Osteoblast (primary cell): Measurements from ENCODE around the gene AFF1. TPM values are rescaled to one million over a fixed set of nuclear protein-coding genes. Genes with fewer than 3 reads are reported as not detected.
A peak's percentile ranks its signal among the peaks of the same experiment; 100 is the strongest.

Experiments used
- DNase-seq: peaks from one replicate; pipeline ENCODE4 v3.0.0; 2011; ENCODE audit warnings: low spot score, mixed read lengths; ENCODE audit not compliant: insufficient read length; ENCODE audit errors: missing footprints
- H2AFZ ChIP-seq: 2 replicates; pipeline ENCODE4 v1.6.0; 2011; ENCODE audit warnings: mild to moderate bottlenecking, low read length
- H3K27ac ChIP-seq: 2 replicates; pipeline ENCODE4 v1.5.1; 2011; ENCODE audit warnings: mild to moderate bottlenecking, low read depth, low read length, moderate library complexity
- H3K27me3 ChIP-seq: 2 replicates; pipeline ENCODE4 v1.6.0; 2012; ENCODE audit warnings: mild to moderate bottlenecking, control low read depth, inconsistent platforms, low read length, moderate library complexity; ENCODE audit not compliant: insufficient read depth
- H3K36me3 ChIP-seq: 2 replicates; pipeline ENCODE4 v1.5.1; 2011; ENCODE audit warnings: mild to moderate bottlenecking, low read length, control low read depth, moderate library complexity; ENCODE audit not compliant: insufficient read depth
- H3K4me1 ChIP-seq: 2 replicates; pipeline ENCODE4 v1.5.1; 2011; ENCODE audit warnings: mild to moderate bottlenecking, low read length, control low read depth, moderate library complexity; ENCODE audit not compliant: insufficient read depth
- H3K4me2 ChIP-seq: 2 replicates; pipeline ENCODE4 v1.6.0; 2011; ENCODE audit warnings: mild to moderate bottlenecking, low read length; ENCODE audit not compliant: insufficient read depth
- H3K4me3 ChIP-seq: fragments of 200-600 bp; sonication (generic); 3 replicates; pipeline ENCODE4 v1.5.1; 2012; ENCODE audit warnings: mild to moderate bottlenecking, low read length, inconsistent platforms; ENCODE audit not compliant: insufficient read depth
- H3K79me2 ChIP-seq: 2 replicates; pipeline ENCODE4 v1.6.0; 2012; ENCODE audit warnings: mild to moderate bottlenecking, low read length, control low read depth, inconsistent platforms; ENCODE audit not compliant: insufficient read depth
- H3K9me3 ChIP-seq: 2 replicates; pipeline ENCODE4 v1.5.1; 2011; ENCODE audit warnings: low read depth, low read length, control low read depth
- H4K20me1 ChIP-seq: 2 replicates; pipeline ENCODE4 v1.6.0; 2012; ENCODE audit warnings: mild to moderate bottlenecking, low read length, control low read depth; ENCODE audit not compliant: insufficient read depth
- CTCF ChIP-seq: IDR thresholded peaks from 2 replicates; pipeline ENCODE4 v1.5.1; 2011; ENCODE audit warnings: mild to moderate bottlenecking, low read depth, low read length, moderate library complexity; ENCODE audit errors: extremely low read depth
- total RNA-seq: library from RNA; depleted of rRNA; stranded (reverse); fragments of >200 nt; gene quantifications from 2 replicates; pipeline ENCODE4 v1.2.3, GENCODE V29; 2012

The AFF1 gene
- total RNA-seq, 1 donor = 19.5 TPM

DNA sequence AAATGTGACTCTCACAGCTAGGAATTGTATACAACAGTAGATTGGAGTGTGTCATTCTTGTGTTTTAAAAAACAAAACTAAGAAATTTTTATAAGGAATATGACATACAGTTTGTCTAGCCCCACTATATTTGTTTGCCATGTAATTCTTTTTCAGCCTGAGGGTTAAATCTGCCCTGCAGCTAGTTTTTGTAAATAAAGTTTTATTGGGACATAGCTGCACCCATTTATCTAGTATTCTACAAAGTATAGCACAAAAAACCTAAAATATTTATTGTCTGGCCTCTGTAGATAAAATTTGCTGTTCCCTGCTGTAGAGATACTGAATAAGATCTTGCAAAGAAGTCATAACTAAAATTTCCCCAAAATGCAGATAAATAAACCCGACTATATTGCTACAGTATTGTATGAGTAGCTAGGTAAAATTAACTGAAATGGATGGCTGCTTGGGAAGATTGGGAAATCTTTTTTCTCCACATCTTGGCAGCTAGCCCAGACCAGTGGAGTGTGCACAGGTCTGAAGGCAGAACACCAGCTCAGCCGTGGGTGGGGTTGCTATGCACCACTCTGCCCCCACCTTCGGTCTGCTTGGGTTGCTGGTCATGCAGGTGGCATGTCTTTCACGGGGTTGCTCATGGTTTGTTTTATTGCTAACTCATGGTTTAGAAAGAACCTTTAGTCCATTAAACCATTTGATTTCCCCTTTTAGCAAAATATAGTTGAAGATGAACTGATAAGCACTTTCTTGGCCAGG is 157.8 kb downstream of the AFF1 start:
- DNase-seq = peak; percentile 80
- peak overlapping the region; percentile 83 for H3K27ac ChIP-seq
- peak overlapping the region; percentile 11 for H3K4me2 ChIP-seq
- no peaks in the 10 kb centered on the region for H3K9me3 ChIP-seq
- no peak overlapping the region for H3K4me3 ChIP-seq
- H3K4me1 ChIP-seq = peaks cover 20% of the 10 kb centered on the region
- H3K27me3 ChIP-seq = no peaks in the 10 kb centered on the region
- H4K20me1 ChIP-seq = peaks cover 4% of the 10 kb centered on the region
- H2AFZ ChIP-seq = no peak overlapping the region
- no peaks in the 10 kb centered on the region for H3K79me2 ChIP-seq
- no peak for TF ChIP-seq CTCF
- H3K36me3 ChIP-seq = peaks cover 4% of the 10 kb centered on the region

- peak; percentile 42 for DNase-seq
- Histone ChIP-seq H3K36me3 (peaks cover 4% of the 10 kb centered on the region), H3K27ac (peak overlapping the region; percentile 83), H3K9me3 (no peaks in the 10 kb centered on the region), H4K20me1 (no peaks in the 10 kb centered on the region), H3K4me2 (no peak overlapping the region), H2AFZ (no peak overlapping the region), H3K4me1 (peaks cover 20% of the 10 kb centered on the region), H3K4me3 (no peak overlapping the region), H3K27me3 (no peaks in the 10 kb centered on the region), H3K79me2 (no peaks in the 10 kb centered on the region)
- TF ChIP-seq CTCF = peak; percentile 64
Measured at GRCh38 chr4:87093443-87094123, 158.8 kb downstream of the AFF1 start.

GRCh38 chr4:87097075-87097474 is 162.3 kb downstream of the AFF1 start:
- H3K4me2 ChIP-seq = no peak overlapping the region
- H2AFZ ChIP-seq = no peak overlapping the region
- no peaks in the 10 kb centered on the region for H3K79me2 ChIP-seq
- TF ChIP-seq CTCF = no peak
- H3K4me1 ChIP-seq = peaks cover 17% of the 10 kb centered on the region
- no peaks in the 10 kb centered on the region for H3K9me3 ChIP-seq
- H3K27ac ChIP-seq = no peak overlapping the region
- no peaks in the 10 kb centered on the region for H3K36me3 ChIP-seq
- H4K20me1 ChIP-seq = peaks cover 3% of the 10 kb centered on the region
- H3K27me3 ChIP-seq = no peaks in the 10 kb centered on the region
- no peak overlapping the region for H3K4me3 ChIP-seq
- no peak for DNase-seq

DNA sequence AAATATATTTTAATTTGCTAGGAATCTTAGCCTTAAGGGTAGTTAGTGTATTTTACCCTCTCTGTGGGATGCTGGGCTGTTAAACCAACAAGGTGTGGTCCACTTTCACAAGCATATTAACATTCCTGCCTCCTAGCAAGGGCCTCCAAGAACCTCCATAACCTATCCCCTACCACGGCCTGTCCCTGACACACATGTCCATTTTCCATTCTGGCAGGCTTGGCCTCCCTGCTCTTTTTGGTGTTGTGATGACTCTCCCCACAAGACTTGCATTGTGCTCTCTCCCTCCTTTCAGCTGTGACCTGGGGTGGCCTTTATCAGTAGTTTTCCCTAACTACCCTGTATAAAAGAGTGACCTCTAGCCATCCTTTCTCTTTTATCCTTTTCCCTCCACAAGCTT is 165.4 kb downstream of the AFF1 start:
- H2AFZ ChIP-seq = no peak overlapping the region
- peaks cover 21% of the 10 kb centered on the region for H3K4me1 ChIP-seq
- no peak overlapping the region for H3K4me3 ChIP-seq
- no peaks in the 10 kb centered on the region for H3K36me3 ChIP-seq
- H3K27me3 ChIP-seq = no peaks in the 10 kb centered on the region
- no peak for TF ChIP-seq CTCF
- H4K20me1 ChIP-seq = peaks cover 3% of the 10 kb centered on the region
- H3K79me2 ChIP-seq = no peaks in the 10 kb centered on the region
- H3K27ac ChIP-seq = no peak overlapping the region
- no peak overlapping the region for H3K4me2 ChIP-seq
- H3K9me3 ChIP-seq = no peaks in the 10 kb centered on the region
- no peak for DNase-seq
